Panc1 (cell line): ENCODE measurements around the gene PALS1. TPM values are rescaled to one million over a fixed set of nuclear protein-coding genes. Genes with fewer than 3 reads are reported as not detected.

ENCODE experiments used
- ATAC-seq: fragments of 200-7000 bp; cut with Tn5 transposase; 2 replicates; pipeline ENCODE4 v1.9.1; 2020; ENCODE audit warnings: mild to moderate bottlenecking, moderate library complexity
- BruUV-seq: library from RNA; stranded (reverse); fragments of 400-500 nt; replicated peaks from 2 replicates; lab custom pipeline; 2021; lab: Mats Ljungman, UMichigan
- CTCF ChIA-PET: fragments of 300-600 bp; sonication (Branson Sonifier 250); formaldehyde crosslinking; loops from one replicate; lab custom pipeline; 2022; ENCODE audit warnings: antibody characterized with exemption; lab: Charles Lee
- POLR2A ChIA-PET: fragments of 300-600 bp; sonication (Branson Sonifier 250); formaldehyde crosslinking; loops from one replicate; lab custom pipeline; 2022; ENCODE audit warnings: antibody characterized with exemption; lab: Charles Lee
- DNase-seq: peaks from one replicate; pipeline ENCODE4 v3.0.0-alpha.2; 2010; ENCODE audit warnings: low read depth, low spot score
- H3K27ac ChIP-seq: 2 replicates; pipeline ENCODE4 v1.5.1; 2011; ENCODE audit warnings: mild to moderate bottlenecking, low read length, inconsistent platforms
- H3K27me3 ChIP-seq: fragments of 200-500 bp; sonication (Bioruptor generic); 2 replicates; pipeline ENCODE4 v1.6.0; 2014; ENCODE audit warnings: low read length, inconsistent platforms; ENCODE audit not compliant: control insufficient read depth, insufficient read depth
- H3K36me3 ChIP-seq: fragments of 200-500 bp; sonication (Bioruptor generic); 2 replicates; pipeline ENCODE4 v1.5.1; 2014; ENCODE audit warnings: inconsistent platforms, mild to moderate bottlenecking, low read length, moderate library complexity; ENCODE audit not compliant: control insufficient read depth, insufficient read depth
- H3K4me1 ChIP-seq: 2 replicates; pipeline ENCODE4 v1.5.1; 2011; ENCODE audit warnings: inconsistent platforms, mild to moderate bottlenecking, low read length, moderate library complexity; ENCODE audit not compliant: control insufficient read depth, insufficient read depth
- H3K4me3 ChIP-seq, 2 experiments: 2 replicates each; pipeline ENCODE4 v1.5.1; 2011 to 2012; ENCODE audit warnings: low read depth in 2 of 2, low read length in 2 of 2, mild to moderate bottlenecking in 2 of 2, inconsistent platforms in 1 of 2, moderate library complexity in 1 of 2
- H3K9me3 ChIP-seq: fragments of 200-500 bp; sonication (Bioruptor generic); 2 replicates; pipeline ENCODE4 v1.5.1; 2014; ENCODE audit warnings: low read depth, mild to moderate bottlenecking, inconsistent platforms, low read length, moderate library complexity; ENCODE audit not compliant: control insufficient read depth, insufficient read depth
- POLR2AphosphoS5 ChIP-seq: IDR thresholded peaks from 2 replicates; pipeline ENCODE4 v1.6.1; 2012; ENCODE audit warnings: mild to moderate bottlenecking, low read depth, low read length, moderate library complexity
- SIN3A ChIP-seq: IDR thresholded peaks from 2 replicates; pipeline ENCODE4 v1.6.1; 2012; ENCODE audit warnings: low read depth, mild to moderate bottlenecking, low read length, moderate library complexity, borderline replicate concordance; ENCODE audit not compliant: insufficient read depth
- TCF7L2 ChIP-seq: IDR thresholded peaks from 2 replicates; pipeline ENCODE4 v1.6.1; 2011; ENCODE audit warnings: mild to moderate bottlenecking, low read depth, low read length, inconsistent platforms
- in situ Hi-C: cut with HindIII; loops from 2 replicates; pipeline ENCODE4 v1.10.0; 2016; ENCODE audit warnings: low sequenced_read_pairs, low pct_unique_long_range_greater_than_20kb
- intact Hi-C: fragments of 100-400 bp; cut with micrococcal nuclease; formaldehyde crosslinking; loops from one replicate; pipeline ENCODE4 v1.10.0; 2022; ENCODE audit not compliant: unreplicated experiment
- total RNA-seq: library from RNA; stranded (reverse); gene quantifications from one replicate; pipeline ENCODE4 v1.2.1, GENCODE V29; 2021; ENCODE audit not compliant: unreplicated experiment
- TF ChIP-seq, protein P1 (sequence below): fragments of 450-650 bp; IDR thresholded peaks from 2 replicates; pipeline ENCODE4 v1.5.1; 2017; ENCODE audit warnings: mild to moderate bottlenecking
- TF ChIP-seq, protein P2 (sequence below), 2 experiments: IDR thresholded peaks; 2 replicates each; pipeline ENCODE4 v1.6.1; 2011 to 2012; ENCODE audit warnings: low read depth in 2 of 2, control low read depth in 1 of 2, low read length in 1 of 2, mild to moderate bottlenecking in 1 of 2, moderate library complexity in 1 of 2; ENCODE audit not compliant: insufficient read depth in 1 of 2

The PALS1 gene
- total RNA-seq, 1 experiment from 2014 or later, result 52.6 TPM

- Histone ChIP-seq H3K4me3 (no peak overlapping the region), H3K9me3 (no peaks in the 10 kb centered on the region), H3K36me3 (no peaks in the 10 kb centered on the region; the same call in 1 of the 2 replicates), H3K4me1 (peaks cover 84% of the 10 kb centered on the region), H3K27me3 (no peaks in the 10 kb centered on the region), H3K27ac (peak overlapping the region; percentile 93)
- BruUV-seq, result no TSS peak
- POLR2A ChIA-PET, result no interaction called here
- ATAC-seq, result peak; percentile 81
- TF ChIP-seq POLR2AphosphoS5 (no peak), TCF7L2 (peak; percentile 73)
- TF ChIP-seq, protein P1, sequence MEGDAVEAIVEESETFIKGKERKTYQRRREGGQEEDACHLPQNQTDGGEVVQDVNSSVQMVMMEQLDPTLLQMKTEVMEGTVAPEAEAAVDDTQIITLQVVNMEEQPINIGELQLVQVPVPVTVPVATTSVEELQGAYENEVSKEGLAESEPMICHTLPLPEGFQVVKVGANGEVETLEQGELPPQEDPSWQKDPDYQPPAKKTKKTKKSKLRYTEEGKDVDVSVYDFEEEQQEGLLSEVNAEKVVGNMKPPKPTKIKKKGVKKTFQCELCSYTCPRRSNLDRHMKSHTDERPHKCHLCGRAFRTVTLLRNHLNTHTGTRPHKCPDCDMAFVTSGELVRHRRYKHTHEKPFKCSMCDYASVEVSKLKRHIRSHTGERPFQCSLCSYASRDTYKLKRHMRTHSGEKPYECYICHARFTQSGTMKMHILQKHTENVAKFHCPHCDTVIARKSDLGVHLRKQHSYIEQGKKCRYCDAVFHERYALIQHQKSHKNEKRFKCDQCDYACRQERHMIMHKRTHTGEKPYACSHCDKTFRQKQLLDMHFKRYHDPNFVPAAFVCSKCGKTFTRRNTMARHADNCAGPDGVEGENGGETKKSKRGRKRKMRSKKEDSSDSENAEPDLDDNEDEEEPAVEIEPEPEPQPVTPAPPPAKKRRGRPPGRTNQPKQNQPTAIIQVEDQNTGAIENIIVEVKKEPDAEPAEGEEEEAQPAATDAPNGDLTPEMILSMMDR, result no peak
- intact Hi-C loops, result no loop called here
- CTCF ChIA-PET, result interaction anchor here (0.7 kb wide), 2 partner anchors 14 to 642 kb away, joined by 4 to 5 read pairs; no protein-coding TSS in a partner anchor
- in situ Hi-C loops, result no loop called here
- no peak for DNase-seq
Measured at GRCh38 chr14:67265131-67265530, 23.9 kb downstream of the PALS1 start.

- Histone ChIP-seq H3K27me3 (no peaks in the 10 kb centered on the region), H3K27ac (peak overlapping the region; percentile 82), H3K4me3 (no peak overlapping the region), H3K4me1 (peaks cover 70% of the 10 kb centered on the region), H3K9me3 (no peaks in the 10 kb centered on the region; the same call in 1 of the 2 replicates), H3K36me3 (no peaks in the 10 kb centered on the region; the same call in 1 of the 2 replicates)
- DNase-seq, result no peak
- POLR2A ChIA-PET, result no interaction called here
- CTCF ChIA-PET, result no interaction called here
- intact Hi-C loops, result no loop called here
- TF ChIP-seq, protein P2, sequence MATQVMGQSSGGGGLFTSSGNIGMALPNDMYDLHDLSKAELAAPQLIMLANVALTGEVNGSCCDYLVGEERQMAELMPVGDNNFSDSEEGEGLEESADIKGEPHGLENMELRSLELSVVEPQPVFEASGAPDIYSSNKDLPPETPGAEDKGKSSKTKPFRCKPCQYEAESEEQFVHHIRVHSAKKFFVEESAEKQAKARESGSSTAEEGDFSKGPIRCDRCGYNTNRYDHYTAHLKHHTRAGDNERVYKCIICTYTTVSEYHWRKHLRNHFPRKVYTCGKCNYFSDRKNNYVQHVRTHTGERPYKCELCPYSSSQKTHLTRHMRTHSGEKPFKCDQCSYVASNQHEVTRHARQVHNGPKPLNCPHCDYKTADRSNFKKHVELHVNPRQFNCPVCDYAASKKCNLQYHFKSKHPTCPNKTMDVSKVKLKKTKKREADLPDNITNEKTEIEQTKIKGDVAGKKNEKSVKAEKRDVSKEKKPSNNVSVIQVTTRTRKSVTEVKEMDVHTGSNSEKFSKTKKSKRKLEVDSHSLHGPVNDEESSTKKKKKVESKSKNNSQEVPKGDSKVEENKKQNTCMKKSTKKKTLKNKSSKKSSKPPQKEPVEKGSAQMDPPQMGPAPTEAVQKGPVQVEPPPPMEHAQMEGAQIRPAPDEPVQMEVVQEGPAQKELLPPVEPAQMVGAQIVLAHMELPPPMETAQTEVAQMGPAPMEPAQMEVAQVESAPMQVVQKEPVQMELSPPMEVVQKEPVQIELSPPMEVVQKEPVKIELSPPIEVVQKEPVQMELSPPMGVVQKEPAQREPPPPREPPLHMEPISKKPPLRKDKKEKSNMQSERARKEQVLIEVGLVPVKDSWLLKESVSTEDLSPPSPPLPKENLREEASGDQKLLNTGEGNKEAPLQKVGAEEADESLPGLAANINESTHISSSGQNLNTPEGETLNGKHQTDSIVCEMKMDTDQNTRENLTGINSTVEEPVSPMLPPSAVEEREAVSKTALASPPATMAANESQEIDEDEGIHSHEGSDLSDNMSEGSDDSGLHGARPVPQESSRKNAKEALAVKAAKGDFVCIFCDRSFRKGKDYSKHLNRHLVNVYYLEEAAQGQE (IDR thresholded peaks at IDR 0.05; ENCODE audit: insufficient read depth in 1 of 2, low read depth in 2 of 2, low read length in 1 of 2), result no peak
- no peak for TF ChIP-seq POLR2AphosphoS5
- TF ChIP-seq, protein P1, result no peak
- no peak for TF ChIP-seq TCF7L2
- TF ChIP-seq SIN3A, result no peak
- in situ Hi-C loops, result no loop called here
- BruUV-seq, result no TSS peak
- ATAC-seq, result no peak
Measured at GRCh38 chr14:67267576-67268328, 26.5 kb downstream of the PALS1 start.
